Endothelial cell of umbilical vein (primary cell): ENCODE data around the gene COL21A1. TPM values are rescaled to one million over a fixed set of nuclear protein-coding genes. Genes with fewer than 3 reads are reported as not detected.

Experiments
- BruUV-seq: library from RNA; stranded (reverse); fragments of 400-500 nt; replicated peaks from 2 replicates; lab custom pipeline; 2021; lab: Mats Ljungman, UMichigan
- CTCF ChIA-PET: fragments of 300-600, 350-600 bp; sonication (Branson Sonifier 250); formaldehyde crosslinking; loops from one replicate; lab custom pipeline; 2021; ENCODE audit warnings: antibody characterized with exemption, inconsistent platforms; lab: Charles Lee
- POLR2A ChIA-PET: fragments of 300-600, 350-600 bp; sonication (Branson Sonifier 250); formaldehyde crosslinking; loops from one replicate; lab custom pipeline; 2021; ENCODE audit warnings: antibody characterized with exemption, inconsistent platforms; lab: Charles Lee
- DNase-seq: peaks from one replicate; pipeline ENCODE4 v3.0.0-alpha.2; 2011; ENCODE audit warnings: low read depth, low spot score
- FAIRE-seq: peaks from 2 replicates; lab custom pipeline; 2011; peaks lifted over from hg19 to GRCh38; lab: Jason Lieb, UNC
- H2AFZ ChIP-seq: 2 replicates; pipeline ENCODE4 v1.6.0; 2012; ENCODE audit warnings: low read depth, low read length, control low read depth, inconsistent platforms
- H3K27ac ChIP-seq: 2 replicates; pipeline ENCODE4 v1.5.1; 2011; ENCODE audit warnings: low read depth, mild to moderate bottlenecking, control low read depth, low read length, moderate library complexity; ENCODE audit not compliant: insufficient read depth
- H3K27me3 ChIP-seq, 2 experiments: 2 replicates each; pipeline versions ENCODE4 v1.6.0 to v1.6.1; 2011; ENCODE audit warnings: low read length in 2 of 2, mixed read lengths in 1 of 2; ENCODE audit not compliant: control insufficient read depth in 2 of 2, insufficient read depth in 2 of 2
- H3K36me3 ChIP-seq, 2 experiments: 2 replicates in 1 of 2; 3 replicates in 1 of 2; pipeline ENCODE4 v1.5.1; 2011; ENCODE audit warnings: low read length in 2 of 2, mild to moderate bottlenecking in 1 of 2, moderate library complexity in 1 of 2; ENCODE audit not compliant: control insufficient read depth in 2 of 2, insufficient read depth in 2 of 2; ENCODE audit errors: extremely low read depth in 1 of 2
- H3K4me1 ChIP-seq: 3 replicates; pipeline ENCODE4 v1.5.1; 2011; ENCODE audit warnings: mild to moderate bottlenecking, low read length; ENCODE audit not compliant: control insufficient read depth, insufficient read depth; ENCODE audit errors: extremely low read depth
- H3K4me2 ChIP-seq: 2 replicates; pipeline ENCODE4 v1.6.1; 2011; ENCODE audit warnings: low read length, control low read depth, mixed read lengths; ENCODE audit not compliant: insufficient read depth
- H3K4me3 ChIP-seq, 3 experiments: fragments of 200-600 bp in 1 of 3; sonication (generic), shearing (Covaris generic) in 1 of 3; replicated peaks in 1 of 3; 2 replicates each; pipeline ENCODE4 v1.5.1; 2011 to 2016; ENCODE audit warnings: control low read depth in 3 of 3, low read length in 3 of 3, mild to moderate bottlenecking in 2 of 3, inconsistent platforms in 1 of 3, low read depth in 1 of 3, moderate library complexity in 1 of 3; ENCODE audit not compliant: insufficient read depth in 1 of 3
- H3K79me2 ChIP-seq: 2 replicates; pipeline ENCODE4 v1.6.0; 2012; ENCODE audit warnings: low read length, inconsistent platforms; ENCODE audit not compliant: control insufficient read depth, insufficient read depth
- H3K9ac ChIP-seq: replicated peaks from 2 replicates; pipeline ENCODE3; 2011; ENCODE audit warnings: low read length, control low read depth; ENCODE audit not compliant: insufficient read depth; ENCODE audit errors: extremely low read depth
- H3K9me1 ChIP-seq: replicated peaks from 3 replicates; pipeline ENCODE4 v1.6.0; 2011; ENCODE audit warnings: mild to moderate bottlenecking, low read length; ENCODE audit not compliant: control insufficient read depth, insufficient read depth; ENCODE audit errors: extremely low read depth
- H3K9me3 ChIP-seq: replicated peaks from 2 replicates; pipeline ENCODE4 v1.5.1; 2012; ENCODE audit warnings: low read length, inconsistent platforms; ENCODE audit not compliant: control insufficient read depth, insufficient read depth
- H4K20me1 ChIP-seq: replicated peaks from 2 replicates; pipeline ENCODE3; 2011; ENCODE audit warnings: mild to moderate bottlenecking, low read length; ENCODE audit not compliant: control insufficient read depth, insufficient read depth; ENCODE audit errors: extremely low read depth
- EZH2 ChIP-seq: IDR thresholded peaks from 2 replicates; pipeline ENCODE4 v1.6.1; 2012; ENCODE audit warnings: borderline replicate concordance, low read depth, mild to moderate bottlenecking, moderate library complexity, low read length, inconsistent platforms; ENCODE audit not compliant: severe bottlenecking
- FOS ChIP-seq: IDR thresholded peaks from 2 replicates; pipeline ENCODE4 v1.6.1; 2011; ENCODE audit warnings: mild to moderate bottlenecking, low read length, moderate library complexity, borderline replicate concordance; ENCODE audit not compliant: insufficient read depth
- GATA2 ChIP-seq: IDR thresholded peaks from 2 replicates; pipeline ENCODE4 v1.7.0; 2011; ENCODE audit warnings: low read depth, mild to moderate bottlenecking, moderate library complexity, mixed read lengths, low read length; ENCODE audit not compliant: insufficient read length, insufficient read depth
- JUN ChIP-seq: IDR thresholded peaks from 2 replicates; pipeline ENCODE4 v1.6.1; 2011; ENCODE audit warnings: borderline replicate concordance, low read depth; ENCODE audit not compliant: insufficient read length, insufficient read depth
- MYC ChIP-seq: IDR thresholded peaks from one replicate; pipeline ENCODE4 v1.6.1; 2011; ENCODE audit warnings: mild to moderate bottlenecking, low read depth, low read length
- POLR2A ChIP-seq: IDR thresholded peaks from 2 replicates; pipeline ENCODE4 v1.6.1; 2012; ENCODE audit warnings: low read depth, mild to moderate bottlenecking, control low read depth, low read length
- POLR2AphosphoS5 ChIP-seq: IDR thresholded peaks from 2 replicates; pipeline ENCODE4 v1.6.1; 2012; ENCODE audit warnings: low read depth, mild to moderate bottlenecking, control low read depth, low read length, moderate library complexity; ENCODE audit not compliant: insufficient read depth
- dilution Hi-C: fragments of 300-500 bp; cut with MboI; formaldehyde crosslinking; loops from one replicate; pipeline ENCODE4 v1.15.0; 2019; ENCODE audit warnings: low sequenced_read_pairs; ENCODE audit not compliant: extremely low pct_ligation_motif_present
- intact Hi-C: fragments of 100-400 bp; cut with micrococcal nuclease; formaldehyde crosslinking; loops from one replicate; pipeline ENCODE4 v1.10.0; 2022
- polyA plus RNA-seq, 4 experiments: library from polyadenylated mRNA; depleted of rRNA in 3 of 4; stranded (reverse) in 3 of 4; unstranded in 1 of 4; fragments of >200 nt; gene quantifications; 2 replicates each; pipeline versions ENCODE4 v1.2.1 to v1.2.3, GENCODE V29; 2011 to 2012; ENCODE audit warnings: missing spikeins in 1 of 4
- total RNA-seq: library from RNA; stranded (reverse); gene quantifications from 2 replicates; pipeline ENCODE4 v1.2.3, GENCODE V29; 2021
- TF ChIP-seq, protein P1 (sequence below): IDR thresholded peaks from 2 replicates; pipeline ENCODE4 v1.6.1; 2011; ENCODE audit not compliant: insufficient read depth, insufficient read length
- TF ChIP-seq, protein P2 (sequence below), 2 donors: IDR thresholded peaks; 1 replicate in 1 of 2; 2 replicates in 1 of 2; pipeline ENCODE4 v1.5.1; 2011; ENCODE audit warnings: low read length in 2 of 2, mild to moderate bottlenecking in 2 of 2, moderate library complexity in 2 of 2, control low read depth in 1 of 2, inconsistent platforms in 1 of 2, low read depth in 1 of 2; ENCODE audit not compliant: insufficient read depth in 1 of 2; ENCODE audit errors: extremely low read depth in 1 of 2

Gene COL21A1
- total and polyA plus RNA-seq, 2 donors (not counting 3 experiments of a cell fraction or from before 2014, with no cell fraction given) = 0.22 to 1.4 TPM

DNA sequence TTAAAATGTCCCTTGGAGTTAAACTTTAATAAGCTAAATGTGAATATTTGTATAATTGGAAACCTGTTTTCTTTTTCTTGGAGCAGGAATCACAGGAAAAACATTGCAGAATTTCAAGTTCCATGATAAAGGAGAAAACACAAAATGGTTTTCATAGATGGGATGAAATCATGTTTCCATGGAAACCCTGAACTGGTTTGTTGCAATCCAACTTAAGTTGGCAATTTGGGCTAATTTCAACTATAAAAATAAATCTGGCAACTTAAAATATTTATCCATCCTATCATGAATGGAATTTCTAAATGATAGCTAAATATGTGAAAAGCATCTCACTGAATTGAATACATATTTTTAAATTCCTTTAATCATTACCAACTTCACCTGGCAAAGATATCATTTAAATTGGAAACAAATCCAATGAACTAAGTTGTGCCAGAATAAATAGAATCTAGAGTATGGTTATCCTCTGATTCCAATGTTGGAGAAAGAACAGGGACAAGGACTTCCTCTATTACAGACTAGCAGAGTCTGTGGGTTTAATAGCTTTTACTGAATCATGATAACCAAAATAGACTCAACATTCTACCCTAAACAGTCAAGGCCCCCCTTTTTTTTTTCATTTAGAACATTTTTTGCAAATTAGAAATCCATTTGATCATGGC is 33.2 kb downstream of the COL21A1 start:
- H3K4me3 ChIP-seq = no peak overlapping the region
- dilution Hi-C loops (no loop called here), intact Hi-C loops (no loop called here)
- no peaks in the 10 kb centered on the region for H3K36me3 ChIP-seq
- CTCF ChIA-PET = interaction anchor here (1.4 kb wide), 1 partner anchor 16 kb away, joined by 3 read pairs; no protein-coding TSS in a partner anchor
- H3K9me3 ChIP-seq = no peaks in the 10 kb centered on the region
- H3K27ac ChIP-seq = no peak overlapping the region
- no peaks in the 10 kb centered on the region for H3K27me3 ChIP-seq
- H3K4me1 ChIP-seq = no peaks in the 10 kb centered on the region
- TF ChIP-seq FOS (no peak), POLR2A (no peak), JUN (no peak), POLR2AphosphoS5 (no peak), GATA2 (no peak), EZH2 (no peak), MYC (no peak)
- TF ChIP-seq, protein P1, sequence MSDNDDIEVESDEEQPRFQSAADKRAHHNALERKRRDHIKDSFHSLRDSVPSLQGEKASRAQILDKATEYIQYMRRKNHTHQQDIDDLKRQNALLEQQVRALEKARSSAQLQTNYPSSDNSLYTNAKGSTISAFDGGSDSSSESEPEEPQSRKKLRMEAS = no peak
- TF ChIP-seq, protein P2, sequence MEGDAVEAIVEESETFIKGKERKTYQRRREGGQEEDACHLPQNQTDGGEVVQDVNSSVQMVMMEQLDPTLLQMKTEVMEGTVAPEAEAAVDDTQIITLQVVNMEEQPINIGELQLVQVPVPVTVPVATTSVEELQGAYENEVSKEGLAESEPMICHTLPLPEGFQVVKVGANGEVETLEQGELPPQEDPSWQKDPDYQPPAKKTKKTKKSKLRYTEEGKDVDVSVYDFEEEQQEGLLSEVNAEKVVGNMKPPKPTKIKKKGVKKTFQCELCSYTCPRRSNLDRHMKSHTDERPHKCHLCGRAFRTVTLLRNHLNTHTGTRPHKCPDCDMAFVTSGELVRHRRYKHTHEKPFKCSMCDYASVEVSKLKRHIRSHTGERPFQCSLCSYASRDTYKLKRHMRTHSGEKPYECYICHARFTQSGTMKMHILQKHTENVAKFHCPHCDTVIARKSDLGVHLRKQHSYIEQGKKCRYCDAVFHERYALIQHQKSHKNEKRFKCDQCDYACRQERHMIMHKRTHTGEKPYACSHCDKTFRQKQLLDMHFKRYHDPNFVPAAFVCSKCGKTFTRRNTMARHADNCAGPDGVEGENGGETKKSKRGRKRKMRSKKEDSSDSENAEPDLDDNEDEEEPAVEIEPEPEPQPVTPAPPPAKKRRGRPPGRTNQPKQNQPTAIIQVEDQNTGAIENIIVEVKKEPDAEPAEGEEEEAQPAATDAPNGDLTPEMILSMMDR (IDR thresholded peaks at IDR 0.05; ENCODE audit: extremely low read depth in 1 of 2, insufficient read depth in 1 of 2, low read depth in 1 of 2, low read length in 2 of 2) = no peak
- no peaks in the 10 kb centered on the region for H4K20me1 ChIP-seq
- H3K4me2 ChIP-seq = no peak overlapping the region
- no peak for DNase-seq
- no peak overlapping the region for H2AFZ ChIP-seq
- no peak for FAIRE-seq
- H3K9me1 ChIP-seq = no peaks in the 10 kb centered on the region
- POLR2A ChIA-PET = no interaction called here
- H3K79me2 ChIP-seq = no peaks in the 10 kb centered on the region
- no TSS peak for BruUV-seq
- no peak overlapping the region for H3K9ac ChIP-seq
